Measurements from ENCODE around the gene UBXN2A.

DNA sequence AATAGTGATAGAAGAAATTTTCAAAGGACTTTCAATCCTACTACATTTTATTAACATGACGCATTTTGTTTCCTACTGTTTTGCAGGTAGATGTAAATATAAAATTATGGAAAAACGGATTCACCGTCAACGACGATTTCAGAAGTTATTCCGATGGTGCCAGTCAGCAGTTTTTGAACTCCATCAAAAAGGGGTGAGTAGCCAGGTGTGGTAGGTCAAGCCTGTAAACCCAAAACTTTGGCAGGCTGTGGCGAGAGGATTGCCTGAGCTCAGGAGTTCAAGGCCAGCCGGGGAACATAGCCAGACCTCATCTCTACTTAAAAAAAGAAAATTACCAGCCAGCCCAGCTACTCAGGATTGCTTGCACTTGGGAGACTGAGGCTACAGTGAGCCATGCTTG is 36.6 kb downstream of the UBXN2A start:
- TF ChIP-seq EZH2phosphoT487 (IDR thresholded peaks at IDR 0.05; ENCODE audit: borderline replicate concordance): no peak
- TF ChIP-seq CTCF (conservative IDR thresholded peaks at IDR 0.05; ENCODE audit: low read length): no peak
